ENCODE measurements around the gene FUNDC1. TPM values are rescaled to one million over a fixed set of nuclear protein-coding genes. Genes with fewer than 3 reads are reported as not detected.

Gene FUNDC1
- total RNA-seq, 1 donor from 2014 or later = 34.9 TPM

DNA sequence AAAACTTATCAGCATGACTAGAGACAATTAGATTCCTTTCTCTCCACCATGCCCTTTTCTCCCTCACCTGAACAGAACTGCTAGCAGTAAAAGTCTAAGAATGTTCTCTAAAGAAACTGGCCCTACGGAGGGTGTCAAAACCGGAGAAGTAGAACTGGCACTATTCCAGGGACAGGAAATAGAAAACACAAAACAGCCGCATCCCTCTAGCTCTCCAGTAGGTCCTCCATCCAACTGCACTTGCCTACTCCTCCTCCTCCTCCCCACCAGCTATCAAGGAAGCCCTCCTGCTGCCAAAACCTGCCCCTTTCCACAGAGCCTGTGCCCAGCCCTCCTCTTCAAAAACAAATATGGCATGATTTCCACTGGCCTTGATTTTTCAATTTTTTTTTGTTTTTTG is 28.4 kb downstream of the FUNDC1 start:
- no peaks in the 10 kb centered on the region for H3K36me3 ChIP-seq
- H3K27ac ChIP-seq = no peak overlapping the region
- H2AFZ ChIP-seq (replicated peaks) = no peak overlapping the region

DNA sequence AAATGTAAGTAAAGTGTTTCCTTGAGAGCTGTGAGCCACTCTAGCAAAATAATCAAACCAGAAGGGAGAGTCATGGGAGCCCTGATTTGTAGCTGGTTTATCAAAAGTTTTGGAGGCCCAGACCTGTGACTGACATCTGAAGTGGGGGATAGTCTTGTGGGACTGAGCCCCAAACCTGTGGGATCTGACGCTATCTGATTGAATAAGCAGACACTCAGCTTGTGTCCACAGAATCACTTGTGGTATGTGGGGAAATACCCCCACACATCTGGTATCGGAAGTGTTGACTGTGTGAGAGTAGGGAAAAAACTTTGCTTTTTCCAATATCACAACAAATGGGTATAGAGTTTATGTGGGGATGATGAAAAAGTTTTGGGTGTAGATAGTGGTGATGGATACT is 35.4 kb downstream of the FUNDC1 start:
- H3K27ac Mint-ChIP-seq = no peak overlapping the region

More for the DNA sequence above, 28.4 kb downstream of the FUNDC1 start:
- Mint-ChIP-seq H3K9me3 (peaks cover 17% of the 10 kb centered on the region), H3K27me3 (ENCODE audit: insufficient read depth, low read depth) (peaks cover 2% of the 10 kb centered on the region), H3K36me3 (no peaks in the 10 kb centered on the region), H3K4me3 (no peak overlapping the region), H3K27ac (no peak overlapping the region), H3K4me1 (no peaks in the 10 kb centered on the region)
- Histone ChIP-seq H3K79me2 (ENCODE audit: low read depth) (no peaks in the 10 kb centered on the region), H3F3A (ENCODE audit: low read depth) (no peaks in the 10 kb centered on the region), H3K9me3 (ENCODE audit: low read depth) (peaks cover 3% of the 10 kb centered on the region), H3K27me3 (no peaks in the 10 kb centered on the region), H3K4me1 (no peaks in the 10 kb centered on the region), H3K4me3 (no peak overlapping the region), H4K20me1 (ENCODE audit: low read depth) (no peaks in the 10 kb centered on the region), H3K9ac (no peak overlapping the region), H3K4me2 (no peak overlapping the region)
- TF ChIP-seq, protein P1, sequence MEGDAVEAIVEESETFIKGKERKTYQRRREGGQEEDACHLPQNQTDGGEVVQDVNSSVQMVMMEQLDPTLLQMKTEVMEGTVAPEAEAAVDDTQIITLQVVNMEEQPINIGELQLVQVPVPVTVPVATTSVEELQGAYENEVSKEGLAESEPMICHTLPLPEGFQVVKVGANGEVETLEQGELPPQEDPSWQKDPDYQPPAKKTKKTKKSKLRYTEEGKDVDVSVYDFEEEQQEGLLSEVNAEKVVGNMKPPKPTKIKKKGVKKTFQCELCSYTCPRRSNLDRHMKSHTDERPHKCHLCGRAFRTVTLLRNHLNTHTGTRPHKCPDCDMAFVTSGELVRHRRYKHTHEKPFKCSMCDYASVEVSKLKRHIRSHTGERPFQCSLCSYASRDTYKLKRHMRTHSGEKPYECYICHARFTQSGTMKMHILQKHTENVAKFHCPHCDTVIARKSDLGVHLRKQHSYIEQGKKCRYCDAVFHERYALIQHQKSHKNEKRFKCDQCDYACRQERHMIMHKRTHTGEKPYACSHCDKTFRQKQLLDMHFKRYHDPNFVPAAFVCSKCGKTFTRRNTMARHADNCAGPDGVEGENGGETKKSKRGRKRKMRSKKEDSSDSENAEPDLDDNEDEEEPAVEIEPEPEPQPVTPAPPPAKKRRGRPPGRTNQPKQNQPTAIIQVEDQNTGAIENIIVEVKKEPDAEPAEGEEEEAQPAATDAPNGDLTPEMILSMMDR (IDR thresholded peaks at IDR 0.05) = no peak
- no peak for TF ChIP-seq EZH2phosphoT487 (IDR thresholded peaks at IDR 0.05)
- no peak for TF ChIP-seq EZH2 (IDR thresholded peaks at IDR 0.05)
- no peak for DNase-seq (ENCODE audit: low spot score)

DNA sequence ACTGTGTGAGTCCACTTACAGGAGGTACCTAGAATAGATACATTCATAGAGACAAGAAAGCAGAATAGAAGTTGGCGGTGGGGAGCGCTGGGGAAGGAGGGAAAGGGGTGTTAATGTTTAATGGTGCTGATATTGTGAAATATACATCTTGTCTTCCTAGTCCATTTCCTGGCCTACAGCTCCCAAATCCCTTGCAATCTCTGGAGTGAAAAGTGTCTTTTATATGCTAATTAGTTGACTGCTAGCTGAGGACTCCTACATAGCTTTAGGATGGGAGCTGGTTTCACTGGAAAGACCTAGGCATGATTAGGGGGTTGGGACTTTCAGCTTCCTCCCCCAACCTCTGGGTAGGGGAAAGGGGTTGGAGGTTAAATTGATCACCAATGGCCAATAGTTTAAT is 36.0 kb downstream of the FUNDC1 start:
- no peak overlapping the region for H3K4me3 Mint-ChIP-seq
- H3K9me3 ChIP-seq (ENCODE audit: low read depth) = no peaks in the 10 kb centered on the region
- H3K4me3 ChIP-seq = no peak overlapping the region
- H3K27me3 Mint-ChIP-seq (ENCODE audit: insufficient read depth, low read depth) = no peaks in the 10 kb centered on the region
- TF ChIP-seq, protein P1 (IDR thresholded peaks at IDR 0.05) = no peak
- TF ChIP-seq EZH2 (IDR thresholded peaks at IDR 0.05) = no peak
- TF ChIP-seq EZH2phosphoT487 (IDR thresholded peaks at IDR 0.05) = no peak
- peak; percentile 2 for DNase-seq (ENCODE audit: low spot score)
- peak overlapping the region; percentile 2 for H2AFZ ChIP-seq (replicated peaks)
- H3K27ac ChIP-seq = no peak overlapping the region
- peaks cover 4% of the 10 kb centered on the region for H3K4me1 Mint-ChIP-seq
- H4K20me1 ChIP-seq (ENCODE audit: low read depth) = no peaks in the 10 kb centered on the region
- peak overlapping the region; percentile 38 for H3K4me2 ChIP-seq
- H3K27me3 ChIP-seq = no peaks in the 10 kb centered on the region
- no peak overlapping the region for H3K9ac ChIP-seq
- no peak overlapping the region for H3K27ac Mint-ChIP-seq
- no peaks in the 10 kb centered on the region for H3K79me2 ChIP-seq (ENCODE audit: low read depth)
- H3K36me3 Mint-ChIP-seq = no peaks in the 10 kb centered on the region
- H3K36me3 ChIP-seq = no peaks in the 10 kb centered on the region
- H3K9me3 Mint-ChIP-seq = no peaks in the 10 kb centered on the region
- no peaks in the 10 kb centered on the region for H3K4me1 ChIP-seq
- no peaks in the 10 kb centered on the region for H3F3A ChIP-seq (ENCODE audit: low read depth)

More for the DNA sequence above, 35.4 kb downstream of the FUNDC1 start:
- Histone ChIP-seq H3K27me3 (no peaks in the 10 kb centered on the region), H3K79me2 (ENCODE audit: low read depth) (no peaks in the 10 kb centered on the region), H3F3A (ENCODE audit: low read depth) (no peaks in the 10 kb centered on the region), H2AFZ (replicated peaks) (peak overlapping the region; percentile 2), H3K4me1 (no peaks in the 10 kb centered on the region), H3K4me2 (peak overlapping the region; percentile 38), H3K9me3 (ENCODE audit: low read depth) (no peaks in the 10 kb centered on the region), H3K9ac (no peak overlapping the region), H3K36me3 (no peaks in the 10 kb centered on the region), H3K27ac (no peak overlapping the region), H3K4me3 (no peak overlapping the region), H4K20me1 (ENCODE audit: low read depth) (no peaks in the 10 kb centered on the region)
- no peak for TF ChIP-seq EZH2phosphoT487 (IDR thresholded peaks at IDR 0.05)
- TF ChIP-seq, protein P1 (IDR thresholded peaks at IDR 0.05) = no peak
- TF ChIP-seq EZH2 (IDR thresholded peaks at IDR 0.05) = no peak
- H3K4me1 Mint-ChIP-seq = peaks cover 4% of the 10 kb centered on the region
- no peaks in the 10 kb centered on the region for H3K36me3 Mint-ChIP-seq
- no peak for DNase-seq (ENCODE audit: low spot score)
- no peaks in the 10 kb centered on the region for H3K9me3 Mint-ChIP-seq
- H3K4me3 Mint-ChIP-seq = no peak overlapping the region
- H3K27me3 Mint-ChIP-seq (ENCODE audit: insufficient read depth, low read depth) = no peaks in the 10 kb centered on the region
